Pancreas (tissue), 10 donors: ENCODE measurements around the gene TENM3. TPM values are rescaled to one million over a fixed set of nuclear protein-coding genes. Genes with fewer than 3 reads are reported as not detected.

Experiments
- ATAC-seq, 4 donors: fragments of 200-7000 bp; cut with Tn5 transposase; one replicate each; pipeline versions ENCODE4 v1.8.0 to v1.9.1; 2020; ENCODE audit warnings: mild to moderate bottlenecking in 4 of 4, moderate library complexity in 4 of 4
- DNase-seq, 6 donors: peaks; one replicate each; pipeline ENCODE4 v3.0.0-alpha.2; 2020
- FAIRE-seq: peaks from 2 replicates; lab custom pipeline; 2012; peaks lifted over from hg19 to GRCh38; lab: Jason Lieb, UNC
- H3K27ac ChIP-seq, 4 donors: fragments of 200-600 bp; sonication (generic); 1 replicate in 3 of 4; 2 replicates in 1 of 4; pipeline versions ENCODE4 v1.5.0 to v1.8.0; 2020
- H3K27me3 ChIP-seq, 4 donors: fragments of 200-600 bp; one replicate each; pipeline ENCODE4 v1.8.0; 2021
- H3K36me3 ChIP-seq, 3 donors: fragments of 200-600 bp; sonication (generic) in 1 of 3; one replicate each; pipeline versions ENCODE4 v1.5.0 to v1.8.0; 2020 to 2021
- H3K4me1 ChIP-seq, 3 donors: fragments of 200-600 bp; one replicate each; pipeline ENCODE4 v1.8.0; 2021
- H3K4me3 ChIP-seq, 4 donors: fragments of 200-600 bp; sonication (generic) in 2 of 4; one replicate each; pipeline versions ENCODE4 v1.5.0 to v1.8.0; 2020 to 2021
- H3K9me3 ChIP-seq, 4 donors: fragments of 200-600 bp; one replicate each; pipeline ENCODE4 v1.8.0; 2021
- CTCF ChIP-seq, 4 donors: fragments of 200-600 bp; sonication (generic) in 3 of 4; IDR thresholded peaks; one replicate each; pipeline versions ENCODE4 v1.5.0 to v1.8.0; 2021; ENCODE audit warnings: antibody characterized with exemption in 4 of 4
- WGBS, 2 donors: extraction: QIAGEN DNeasy Blood & Tissue Kit; methylation state at CpG; one replicate each; pipeline ENCODE4 v1.1.7; 2013; 5-methylcytosine and 5-hydroxymethylcytosine counted together
- intact Hi-C, 3 donors: fragments of 100-400 bp; cut with DNase I; formaldehyde crosslinking; loops; one replicate each; pipeline versions ENCODE4 v1.11.1 to v1.14.2; 2022
- polyA plus RNA-seq, 2 donors: library from polyadenylated mRNA; stranded (reverse); fragments of 200-250 nt; gene quantifications; one replicate each; pipeline ENCODE4 v1.2.3, GENCODE V29; 2013
- total RNA-seq, 6 donors: library from RNA; stranded (reverse); fragmentation: NEBNext Ultra II Directional in 4 of 6; extraction: Animal tissue kit (Norgen Biotek cat#: 25700) in 4 of 6; gene quantifications; one replicate each; pipeline versions ENCODE4 v1.2.1 to v1.2.4, GENCODE V29; 2021 to 2023
- donor health status: healthy with polysubstance abuse.
- donor health status: DM: no; HTN: no; CAD: no; lungs with moderate emphysema.
- donor health status: DM: no; HTN: no; CAD: no.
- donor health status: control.
- donor health status: control.
- donor health status: Bipolar disorder and iron deficiency.
- donor health status: DM: yes; HTN: yes; CAD: no.
- donor health status: DM: no; HTN: no; CAD: no.
- donor health status: DM: no; HTN: no; CAD: no.
- donor health status: DM: yes; HTN: yes; CAD: no.

TENM3 gene
- total and polyA plus RNA-seq, 8 donors = 0.99 to 6.1 (median 4.4) TPM

- Histone ChIP-seq H3K27me3 (no peaks in the 10 kb centered on the region), H3K27ac (no peak overlapping the region), H3K36me3 (no peaks in the 10 kb centered on the region), H3K4me1 (no peaks in the 10 kb centered on the region), H3K4me3 (no peak overlapping the region), H3K9me3 (no peaks in the 10 kb centered on the region)
- ATAC-seq (no peak), FAIRE-seq (no peak), DNase-seq (no peak)
- intact Hi-C loops = no loop called here
- 69 to 75% methylated on average over 8 of the region's 8 CpGs for WGBS, 2 donors
- TF ChIP-seq CTCF (IDR thresholded peaks at IDR 0.05) = no peak
Measured at GRCh38 chr4:182203872-182204411, 39.3 kb upstream of the TENM3 start.

DNA sequence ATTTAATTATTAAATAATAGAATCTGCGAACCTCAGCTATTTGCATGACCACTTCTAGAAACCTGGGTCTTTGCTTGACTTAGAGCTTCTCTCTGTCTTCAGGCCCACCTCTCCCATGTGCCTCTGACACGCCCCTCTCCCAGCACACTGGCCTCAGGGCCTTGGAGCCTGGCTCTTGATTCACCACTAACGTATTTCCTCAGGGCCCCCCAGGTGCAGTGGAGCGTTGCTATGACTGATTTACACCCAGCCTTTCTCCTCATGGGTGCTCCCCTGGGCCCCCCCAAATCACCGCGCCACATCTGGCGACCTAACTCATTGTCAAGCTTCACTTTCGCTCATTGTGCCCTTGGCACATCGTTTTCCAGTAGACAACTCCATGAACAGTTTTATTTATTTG is 37.9 kb upstream of the TENM3 start:
- intact Hi-C loops = no loop called here
- no peak for FAIRE-seq
- no peak for ATAC-seq

DNA sequence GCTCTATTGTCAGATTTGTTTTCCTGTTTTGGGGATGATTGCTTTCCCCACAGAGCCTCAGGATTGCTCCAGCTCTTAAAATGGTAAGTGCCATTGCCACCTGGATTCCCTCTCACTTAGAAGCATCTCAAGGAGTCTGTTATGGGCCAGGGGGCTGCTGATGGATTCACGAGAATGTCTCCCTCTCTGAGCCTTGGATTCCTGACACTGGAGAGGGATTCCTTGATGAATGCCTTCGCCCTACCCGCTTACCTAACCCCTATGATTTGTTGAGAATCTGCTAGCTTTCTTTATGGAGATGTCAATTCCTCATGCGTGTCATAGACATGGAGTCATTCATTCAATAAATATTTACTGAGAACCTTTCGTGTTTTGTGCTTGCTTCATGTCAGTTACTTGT is 36.9 kb upstream of the TENM3 start:
- H3K27ac ChIP-seq = no peak overlapping the region
- H3K9me3 ChIP-seq = no peaks in the 10 kb centered on the region
- no peaks in the 10 kb centered on the region for H3K27me3 ChIP-seq
- 63 to 64% methylated on average over 5 of the region's 5 CpGs for WGBS, 2 donors
- H3K36me3 ChIP-seq = no peaks in the 10 kb centered on the region
- DNase-seq = no peak
- TF ChIP-seq CTCF (IDR thresholded peaks at IDR 0.05) = no peak
- H3K4me1 ChIP-seq = no peaks in the 10 kb centered on the region
- H3K4me3 ChIP-seq = no peak overlapping the region
- ATAC-seq = no peak
- no peak for FAIRE-seq
- intact Hi-C loops = no loop called here

More for the DNA sequence above, 37.9 kb upstream of the TENM3 start:
- 70 to 77% methylated on average over 9 of the region's 9 CpGs for WGBS, 2 donors
- Histone ChIP-seq H3K36me3 (no peaks in the 10 kb centered on the region), H3K9me3 (no peaks in the 10 kb centered on the region), H3K27me3 (no peaks in the 10 kb centered on the region), H3K27ac (no peak overlapping the region), H3K4me3 (no peak overlapping the region), H3K4me1 (no peaks in the 10 kb centered on the region)
- TF ChIP-seq CTCF (IDR thresholded peaks at IDR 0.05) = no peak
- no peak for DNase-seq

DNA sequence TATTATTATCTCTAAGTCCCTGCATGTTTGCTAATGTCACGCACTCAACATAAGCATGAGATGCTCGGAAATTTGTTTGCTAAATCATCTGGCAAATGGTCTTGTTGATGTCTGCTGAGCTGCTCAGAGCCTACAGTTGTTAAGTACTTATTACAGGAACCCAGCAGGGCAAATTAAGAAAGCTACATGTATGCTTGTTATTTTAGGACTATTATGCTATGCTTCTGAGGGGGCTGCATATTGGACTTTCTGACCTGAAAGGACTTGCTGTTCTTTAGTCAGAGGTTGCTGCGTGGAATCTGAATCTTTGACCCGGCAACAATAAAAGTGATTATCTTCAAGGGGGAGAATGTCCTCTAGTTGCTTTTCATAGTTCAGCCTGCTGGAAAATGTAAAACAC is 36.3 kb upstream of the TENM3 start:
- Histone ChIP-seq H3K4me3 (no peak overlapping the region), H3K27ac (no peak overlapping the region), H3K4me1 (no peaks in the 10 kb centered on the region), H3K27me3 (no peaks in the 10 kb centered on the region), H3K36me3 (no peaks in the 10 kb centered on the region), H3K9me3 (no peaks in the 10 kb centered on the region)
- intact Hi-C loops = no loop called here
- FAIRE-seq (no peak), ATAC-seq (peak in 1 of 4 donors; percentile 51), DNase-seq (no peak)
- 50 to 51% methylated on average over 4 of the region's 4 CpGs for WGBS, 2 donors
- TF ChIP-seq CTCF (IDR thresholded peaks at IDR 0.05) = no peak

GRCh38 chr4:182207830-182208396 is 35.3 kb upstream of the TENM3 start:
- ATAC-seq (peak in 2 of 4 donors; percentile 14 to 58), DNase-seq (no peak), FAIRE-seq (no peak)
- TF ChIP-seq CTCF (IDR thresholded peaks at IDR 0.05) = no peak
- WGBS, 2 donors = 34 to 38% methylated on average over 2 of the region's 2 CpGs
- Histone ChIP-seq H3K36me3 (no peaks in the 10 kb centered on the region), H3K4me1 (no peaks in the 10 kb centered on the region), H3K27me3 (no peaks in the 10 kb centered on the region), H3K27ac (no peak overlapping the region), H3K4me3 (no peak overlapping the region), H3K9me3 (no peaks in the 10 kb centered on the region)
- intact Hi-C loops = no loop called here
